GM12878 (cell line): ENCODE results near the gene IQGAP2. TPM values are rescaled to one million over a fixed set of nuclear protein-coding genes. Genes with fewer than 3 reads are reported as not detected.
"Not testable (repeated sequence)": the region's sequence is repeated elsewhere in the genome, so short reads cannot be mapped to it uniquely, and the experiment has no call there.

ENCODE experiments used
- ATAC-seq: fragments of 200-7000 bp; cut with Tn5 transposase; 3 replicates; pipeline ENCODE4 v1.9.1; 2020; ENCODE audit warnings: mild to moderate bottlenecking, moderate library complexity
- BruUV-seq: library from RNA; stranded (reverse); fragments of 400-500 nt; replicated peaks from 2 replicates; lab custom pipeline; 2021; lab: Mats Ljungman, UMichigan
- CTCF ChIA-PET: fragments of 300-600 bp; sonication (Branson Sonifier 250); formaldehyde crosslinking; extraction: SDS; loops from one replicate; lab custom pipeline; 2021; ENCODE audit warnings: inconsistent platforms; lab: Yijun Ruan, JAX
- POLR2A ChIA-PET: fragments of 350-600 bp; formaldehyde crosslinking; extraction: SDS; loops from one replicate; lab custom pipeline; 2021; ENCODE audit warnings: inconsistent platforms; lab: Charles Lee
- RAD21 ChIA-PET: fragments of 300-600 bp; sonication (Branson Sonifier 250); formaldehyde crosslinking; loops from one replicate; lab custom pipeline; 2023; ENCODE audit warnings: antibody characterized with exemption; ENCODE audit not compliant: unreplicated experiment; lab: Charles Lee
- SMC1A ChIA-PET: fragments of 300-600 bp; sonication (Branson Sonifier 250); formaldehyde crosslinking; loops from one replicate; lab custom pipeline; 2023; ENCODE audit not compliant: unreplicated experiment, uncharacterized antibody; lab: Charles Lee
- DNase-seq: peaks from one replicate; pipeline ENCODE4 v3.0.0-alpha.2; 2011; ENCODE audit warnings: low read depth, low spot score
- FAIRE-seq: peaks from 3 replicates; lab custom pipeline; 2011; peaks lifted over from hg19 to GRCh38; lab: Jason Lieb, UNC
- H2AFZ ChIP-seq: 2 replicates; pipeline ENCODE4 v1.6.0; 2011; ENCODE audit warnings: low read depth, low read length, control low read depth; ENCODE audit not compliant: control insufficient read depth
- H3K27ac ChIP-seq: 2 replicates; pipeline ENCODE4 v1.5.1; 2011; ENCODE audit warnings: control low read depth; ENCODE audit not compliant: control insufficient read depth, insufficient read depth
- H3K27me3 ChIP-seq, 2 experiments: replicated peaks in 1 of 2; 2 replicates each; pipeline versions ENCODE4 v1.6.0 to v1.6.1; 2011; ENCODE audit warnings: low read length in 1 of 2; ENCODE audit not compliant: control insufficient read depth in 2 of 2, insufficient read depth in 2 of 2
- H3K36me3 ChIP-seq, 2 experiments: 2 replicates each; pipeline ENCODE4 v1.5.1; 2011; ENCODE audit warnings: low read length in 1 of 2; ENCODE audit not compliant: control insufficient read depth in 2 of 2, insufficient read depth in 2 of 2
- H3K4me1 ChIP-seq: 2 replicates; pipeline ENCODE4 v1.6.1; 2011; ENCODE audit warnings: mild to moderate bottlenecking, low read length, moderate library complexity, mixed read lengths; ENCODE audit not compliant: control insufficient read depth, insufficient read depth
- H3K4me2 ChIP-seq: 2 replicates; pipeline ENCODE4 v1.6.0; 2011; ENCODE audit warnings: control low read depth; ENCODE audit not compliant: control insufficient read depth, insufficient read depth
- H3K4me3 ChIP-seq: fragments of 200-600 bp; sonication (generic); 2 replicates; pipeline ENCODE4 v1.5.1; 2016
- H3K79me2 ChIP-seq: 2 replicates; pipeline ENCODE4 v1.6.0; 2011; ENCODE audit warnings: low read length; ENCODE audit not compliant: control insufficient read depth, insufficient read depth
- H3K9ac ChIP-seq: 2 replicates; pipeline ENCODE4 v1.8.0; 2011; ENCODE audit warnings: low read length, control low read depth, mixed read lengths; ENCODE audit not compliant: control insufficient read depth, insufficient read depth
- H3K9me3 ChIP-seq: replicated peaks from 3 replicates; pipeline ENCODE4 v1.5.1; 2011; ENCODE audit warnings: mild to moderate bottlenecking, low read length; ENCODE audit not compliant: control insufficient read depth, insufficient read depth
- H4K20me1 ChIP-seq: 2 replicates; pipeline ENCODE4 v1.6.0; 2011; ENCODE audit not compliant: control insufficient read depth, insufficient read depth
- GABPA ChIP-seq: IDR thresholded peaks from 2 replicates; pipeline ENCODE4 v1.6.1; 2014; ENCODE audit warnings: antibody characterized with exemption, low read depth, mild to moderate bottlenecking, inconsistent platforms
- JUNB ChIP-seq: IDR thresholded peaks from 2 replicates; pipeline ENCODE4 v1.6.1; 2016; ENCODE audit warnings: antibody characterized with exemption, mild to moderate bottlenecking
- MXI1 ChIP-seq: fragments of 150-350 bp; IDR thresholded peaks from 2 replicates; pipeline ENCODE4 v1.6.1; 2011; ENCODE audit warnings: low read depth, mild to moderate bottlenecking, inconsistent platforms, low read length, improper control_type of control experiment
- WGBS: methylation state at CpG from one replicate; pipeline ENCODE4 v1.1.6; 2016; ENCODE audit warnings: low lambda C conversion rate; ENCODE audit not compliant: insufficient replicate concordance, insufficient coverage; ENCODE audit errors: missing lambda C conversion rate; 5-methylcytosine and 5-hydroxymethylcytosine counted together
- in situ Hi-C: fragments of 300-500 bp; cut with MboI; formaldehyde crosslinking; loops from 9 replicates; pipeline ENCODE4 v1.14.3; 2018; ENCODE audit warnings: mixed read lengths
- intact Hi-C: fragments of 100-400 bp; cut with micrococcal nuclease; formaldehyde crosslinking; loops from one replicate; pipeline ENCODE4 v1.14.2; 2022; ENCODE audit not compliant: unreplicated experiment
- polyA plus RNA-seq, 11 experiments: library from polyadenylated mRNA; depleted of rRNA in 4 of 11; unstranded in 6 of 11; stranded (reverse) in 5 of 11; fragments of >200 nt; fragmentation: Nextera tagmentation in 4 of 11; fragmentation: Illumina TruSeq in 1 of 11; extraction: Ambion mirVana in 4 of 11; extraction: Trizol in 1 of 11; gene quantifications; 1 replicate in 1 of 11; 2 replicates in 10 of 11; pipeline versions ENCODE4 v1.2.1 to v1.2.3, GENCODE V29; 2011 to 2016; ENCODE audit warnings: inconsistent platforms in 2 of 11, missing spikeins in 2 of 11, low read depth in 1 of 11
- total RNA-seq, 4 experiments: library from RNA; depleted of rRNA in 3 of 4; stranded (reverse); fragments of >200 nt in 3 of 4; fragmentation: Illumina TruSeq in 1 of 4; extraction: Trizol in 1 of 4; gene quantifications; 2 replicates each; pipeline versions ENCODE4 v1.2.1 to v1.2.3, GENCODE V29; 2013 to 2021

The IQGAP2 gene
- total and polyA plus RNA-seq, 10 of the 15 experiments (the other 5 are each of a cell fraction or from before 2014, with no cell fraction given), result 14.5 to 41.4 (median 21.8) TPM

DNA sequence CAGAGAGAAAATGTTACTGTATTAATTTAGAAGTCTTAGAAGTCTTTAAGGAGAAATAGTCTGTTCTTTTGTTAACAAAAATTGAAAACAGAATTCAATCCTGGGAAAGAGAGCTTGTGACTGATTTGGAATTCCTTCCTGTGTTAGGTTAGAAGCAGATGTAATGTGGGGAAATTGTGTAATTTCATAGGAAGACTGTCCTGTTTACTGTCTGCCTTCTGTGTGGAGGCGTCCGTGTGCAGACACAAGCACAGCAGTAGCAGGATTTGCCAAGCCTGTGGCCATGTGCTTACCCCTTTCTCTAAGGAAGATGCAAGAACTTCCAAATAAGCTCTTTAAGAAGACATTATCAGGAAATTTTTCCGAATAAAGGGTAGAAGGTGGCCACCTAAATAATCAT, 276.1 kb downstream of the IQGAP2 start:
- DNase-seq (no peak), FAIRE-seq (no peak), ATAC-seq (no peak)
- ChIA-PET RAD21 (no interaction called here), POLR2A (no interaction called here), SMC1A (interaction anchor here (0.7 to 1.0 kb wide), 2 partner anchors 24 to 257 kb away, joined by 3 read pairs; no protein-coding TSS in a partner anchor), CTCF (no interaction called here)
- H3K79me2 ChIP-seq, result no peaks in the 10 kb centered on the region
- peaks cover 0 to 5% of the 10 kb centered on the region in 2 experiments; a peak in 1 of 4 replicates for H3K36me3 ChIP-seq
- H3K4me1 ChIP-seq, result no peaks in the 10 kb centered on the region
- intact Hi-C loops (no loop called here), in situ Hi-C loops (no loop called here)
- no peak overlapping the region for H3K27ac ChIP-seq
- H3K4me2 ChIP-seq, result no peak overlapping the region
- H3K9me3 ChIP-seq, result no peaks in the 10 kb centered on the region
- H2AFZ ChIP-seq, result no peak overlapping the region
- H3K27me3 ChIP-seq, result no peaks in the 10 kb centered on the region
- 98% methylated on average over 3 of the region's 3 CpGs for WGBS
- no peak overlapping the region for H3K4me3 ChIP-seq
- H3K9ac ChIP-seq, result no peak overlapping the region
- no TSS peak for BruUV-seq
- TF ChIP-seq JUNB (no peak), MXI1 (no peak), GABPA (no peak)
- no peaks in the 10 kb centered on the region for H4K20me1 ChIP-seq

DNA sequence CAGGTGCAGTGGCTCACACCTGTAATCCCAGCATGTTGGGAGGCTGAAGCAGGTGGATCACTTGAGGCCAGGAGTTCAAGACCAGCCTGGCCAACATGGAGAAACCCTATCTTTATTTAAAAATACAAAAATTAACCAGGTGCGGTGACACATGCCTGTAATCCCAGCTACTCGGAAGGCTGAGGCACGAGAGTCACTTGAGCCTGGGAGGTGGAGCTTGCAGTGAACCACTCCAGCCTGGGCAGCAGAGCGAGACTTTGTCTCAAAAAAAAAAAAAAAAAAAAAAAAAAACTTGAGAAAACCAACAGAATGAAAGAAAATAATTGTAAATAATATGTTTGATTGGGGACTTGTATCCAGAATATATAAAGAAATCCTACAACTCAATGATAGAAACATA, 277.7 kb downstream of the IQGAP2 start:
- H3K27me3 ChIP-seq, H3K4me1 ChIP-seq, DNase-seq, H3K79me2 ChIP-seq, ATAC-seq, H2AFZ ChIP-seq, H3K27ac ChIP-seq, H3K9me3 ChIP-seq, H3K4me3 ChIP-seq, H3K36me3 ChIP-seq, FAIRE-seq, H3K4me2 ChIP-seq, H4K20me1 ChIP-seq, in situ Hi-C loops, H3K9ac ChIP-seq, intact Hi-C loops, BruUV-seq: not testable (repeated sequence)
- 56% methylated on average over 3 of the region's 4 CpGs for WGBS
- POLR2A ChIA-PET, result interaction anchor here (0.7 kb wide), 1 partner anchor 13 kb away, joined by 5 read pairs; no protein-coding TSS in a partner anchor
- CTCF ChIA-PET, result interaction anchor here (1.1 kb wide), 1 partner anchor 24 kb away, joined by 3 read pairs; no protein-coding TSS in a partner anchor
- RAD21 ChIA-PET, result interaction anchor here (1.2 kb wide), 1 partner anchor 71 kb away, joined by 4 read pairs; no protein-coding TSS in a partner anchor
- SMC1A ChIA-PET, result interaction anchor here (0.8 kb wide), 1 partner anchor 14 kb away, joined by 3 read pairs; no protein-coding TSS in a partner anchor
